IPS-20b (cell line): Measurements from ENCODE around the gene AATK.

ENCODE experiments used
- H3K27ac ChIP-seq: one replicate; pipeline ENCODE4 v1.5.1; 2013; ENCODE audit warnings: low read length
- H3K27me3 ChIP-seq: 2 replicates; pipeline ENCODE4 v1.6.1; 2013; ENCODE audit warnings: mild to moderate bottlenecking, low read length, inconsistent platforms; ENCODE audit not compliant: insufficient read depth
- H3K36me3 ChIP-seq: 2 replicates; pipeline ENCODE4 v1.6.1; 2013; ENCODE audit warnings: low read depth, mild to moderate bottlenecking, inconsistent platforms, low read length, moderate library complexity; ENCODE audit not compliant: insufficient read depth
- H3K4me1 ChIP-seq: 2 replicates; pipeline ENCODE4 v1.6.1; 2013; ENCODE audit warnings: mild to moderate bottlenecking, control low read depth, inconsistent platforms, low read length, moderate library complexity; ENCODE audit not compliant: insufficient read depth
- H3K4me3 ChIP-seq: 2 replicates; pipeline ENCODE4 v1.5.1; 2013; ENCODE audit warnings: mild to moderate bottlenecking, low read length, inconsistent platforms
- H3K9ac ChIP-seq: 2 replicates; pipeline ENCODE4 v1.6.1; 2013; ENCODE audit warnings: low read depth, mild to moderate bottlenecking, inconsistent platforms, low read length, moderate library complexity
- H3K9me3 ChIP-seq: 2 replicates; pipeline ENCODE4 v1.6.1; 2013; ENCODE audit warnings: mild to moderate bottlenecking, low read depth, low read length, inconsistent platforms; ENCODE audit not compliant: insufficient read depth

AATK gene

DNA sequence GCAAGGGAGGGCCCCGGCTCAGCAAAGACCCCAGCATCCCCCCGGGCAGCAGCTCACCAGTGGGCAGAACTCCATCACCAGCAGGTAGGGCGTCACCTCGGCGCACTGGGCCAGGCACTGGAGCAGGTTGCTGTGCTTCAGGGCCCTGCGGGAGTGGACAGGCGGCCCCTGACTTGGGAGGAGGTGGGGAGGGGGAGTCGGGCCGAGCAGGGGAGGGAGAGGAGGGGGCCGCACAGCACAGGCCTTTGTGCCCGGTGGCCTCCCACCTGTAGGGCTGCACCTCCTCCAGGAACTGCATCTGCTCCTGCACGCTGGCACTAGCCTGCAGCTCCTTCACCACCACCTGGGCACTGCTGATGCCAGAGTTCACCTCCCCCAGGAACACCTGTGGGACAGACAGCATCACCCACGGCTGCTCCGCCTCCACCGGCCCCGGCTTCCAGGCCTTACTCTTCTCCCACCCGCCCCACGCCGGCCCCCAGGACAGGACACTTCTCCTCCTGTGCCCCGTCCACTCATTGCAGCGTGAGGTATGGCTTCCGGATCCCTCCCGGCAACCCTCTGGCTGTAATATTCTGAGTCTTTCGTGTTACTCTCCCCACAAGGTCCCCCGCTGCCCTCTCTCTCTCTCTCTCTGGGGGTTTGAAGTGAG is 38.4 kb downstream of the AATK start:
- Histone ChIP-seq H3K27me3 (no peaks in the 10 kb centered on the region), H3K4me3 (no peak overlapping the region), H3K27ac (no peak overlapping the region), H3K4me1 (no peaks in the 10 kb centered on the region), H3K9me3 (no peaks in the 10 kb centered on the region), H3K36me3 (no peaks in the 10 kb centered on the region), H3K9ac (no peak overlapping the region)

DNA sequence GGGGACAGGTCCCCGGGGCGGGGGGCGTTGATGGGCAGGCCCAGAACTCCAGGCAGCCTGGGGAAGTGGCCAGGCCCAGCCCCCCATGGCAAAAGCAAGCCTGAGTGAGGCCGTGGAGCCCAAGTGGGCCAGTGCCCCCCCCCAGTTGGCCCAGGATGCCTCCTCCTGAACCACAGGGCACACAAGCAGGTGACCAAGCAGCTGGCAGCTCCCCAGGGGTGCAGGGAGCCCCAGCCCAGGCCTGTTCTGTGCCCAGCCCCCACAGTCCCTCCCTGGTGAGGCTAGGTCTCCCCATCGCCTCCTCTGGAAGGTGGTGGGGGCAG is 38.9 kb downstream of the AATK start:
- H3K36me3 ChIP-seq, result no peaks in the 10 kb centered on the region
- H3K9ac ChIP-seq, result no peak overlapping the region
- H3K4me1 ChIP-seq, result no peaks in the 10 kb centered on the region
- H3K27ac ChIP-seq, result no peak overlapping the region
- no peak overlapping the region for H3K4me3 ChIP-seq
- no peaks in the 10 kb centered on the region for H3K27me3 ChIP-seq
- no peaks in the 10 kb centered on the region for H3K9me3 ChIP-seq

DNA sequence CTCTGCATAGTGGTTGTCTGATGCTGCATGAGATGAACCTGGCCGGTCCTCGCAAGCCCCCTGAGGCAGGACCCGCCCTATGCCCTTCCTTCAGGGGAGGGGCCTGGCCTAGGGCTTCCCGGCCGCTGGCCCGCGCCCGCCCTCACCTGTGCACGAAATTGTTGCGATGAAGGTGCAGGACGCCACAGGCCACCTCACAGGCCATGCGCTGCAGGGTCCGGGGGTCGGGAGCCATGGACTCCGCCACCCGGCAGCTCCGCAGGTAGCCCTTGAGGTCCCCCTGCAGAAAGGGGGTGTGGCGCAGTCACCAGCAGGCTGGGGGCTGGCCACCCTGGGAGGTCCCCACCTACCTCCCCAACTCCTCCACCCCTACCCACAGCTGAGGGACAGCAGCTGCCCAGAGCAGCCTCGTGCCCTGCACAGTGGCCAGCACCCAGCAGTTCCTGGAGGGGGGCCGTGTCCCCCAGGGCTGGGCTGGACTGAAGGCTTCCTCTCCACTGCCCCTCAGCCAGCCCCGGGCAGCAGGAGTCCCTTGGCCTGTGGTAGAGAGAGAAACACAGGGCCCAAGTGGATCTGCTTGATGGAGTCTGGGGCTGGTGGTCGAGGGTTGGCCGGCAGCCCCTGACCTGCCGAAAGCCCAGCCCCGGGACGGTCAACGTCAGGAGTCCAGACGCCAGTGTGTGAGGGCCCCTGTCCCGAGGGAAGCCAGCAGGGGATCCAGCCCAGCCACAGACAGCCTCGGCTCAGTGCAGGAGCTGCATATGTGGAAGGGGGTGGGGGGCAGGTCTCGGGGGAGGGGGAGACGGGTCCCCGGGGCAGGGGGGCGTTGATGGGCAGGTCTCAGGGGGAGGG is 39.5 kb downstream of the AATK start:
- Histone ChIP-seq H3K4me3 (no peak overlapping the region), H3K9ac (no peak overlapping the region; the same call in 1 of the 2 replicates), H3K27ac (no peak overlapping the region), H3K27me3 (no peaks in the 10 kb centered on the region), H3K9me3 (no peaks in the 10 kb centered on the region), H3K36me3 (no peaks in the 10 kb centered on the region), H3K4me1 (no peaks in the 10 kb centered on the region)

- no peaks in the 10 kb centered on the region for H3K27me3 ChIP-seq
- no peaks in the 10 kb centered on the region for H3K4me1 ChIP-seq
- H3K9ac ChIP-seq, result no peak overlapping the region
- H3K36me3 ChIP-seq, result no peaks in the 10 kb centered on the region
- H3K27ac ChIP-seq, result no peak overlapping the region
- no peaks in the 10 kb centered on the region for H3K9me3 ChIP-seq
- H3K4me3 ChIP-seq, result no peak overlapping the region
Observed at GRCh38 chr17:81125573-81126081, 40.4 kb downstream of the AATK start.

GRCh38 chr17:81124377-81124776 is 41.6 kb downstream of the AATK start:
- Histone ChIP-seq H3K36me3 (no peaks in the 10 kb centered on the region), H3K4me1 (no peaks in the 10 kb centered on the region), H3K9ac (no peak overlapping the region), H3K27me3 (no peaks in the 10 kb centered on the region), H3K27ac (no peak overlapping the region), H3K9me3 (no peaks in the 10 kb centered on the region), H3K4me3 (no peak overlapping the region)

- Histone ChIP-seq H3K27me3 (no peaks in the 10 kb centered on the region), H3K9ac (no peak overlapping the region), H3K4me3 (no peak overlapping the region), H3K4me1 (no peaks in the 10 kb centered on the region), H3K27ac (no peak overlapping the region), H3K9me3 (no peaks in the 10 kb centered on the region), H3K36me3 (no peaks in the 10 kb centered on the region)
Observed at GRCh38 chr17:81123052-81124048, 42.7 kb downstream of the AATK start.

DNA sequence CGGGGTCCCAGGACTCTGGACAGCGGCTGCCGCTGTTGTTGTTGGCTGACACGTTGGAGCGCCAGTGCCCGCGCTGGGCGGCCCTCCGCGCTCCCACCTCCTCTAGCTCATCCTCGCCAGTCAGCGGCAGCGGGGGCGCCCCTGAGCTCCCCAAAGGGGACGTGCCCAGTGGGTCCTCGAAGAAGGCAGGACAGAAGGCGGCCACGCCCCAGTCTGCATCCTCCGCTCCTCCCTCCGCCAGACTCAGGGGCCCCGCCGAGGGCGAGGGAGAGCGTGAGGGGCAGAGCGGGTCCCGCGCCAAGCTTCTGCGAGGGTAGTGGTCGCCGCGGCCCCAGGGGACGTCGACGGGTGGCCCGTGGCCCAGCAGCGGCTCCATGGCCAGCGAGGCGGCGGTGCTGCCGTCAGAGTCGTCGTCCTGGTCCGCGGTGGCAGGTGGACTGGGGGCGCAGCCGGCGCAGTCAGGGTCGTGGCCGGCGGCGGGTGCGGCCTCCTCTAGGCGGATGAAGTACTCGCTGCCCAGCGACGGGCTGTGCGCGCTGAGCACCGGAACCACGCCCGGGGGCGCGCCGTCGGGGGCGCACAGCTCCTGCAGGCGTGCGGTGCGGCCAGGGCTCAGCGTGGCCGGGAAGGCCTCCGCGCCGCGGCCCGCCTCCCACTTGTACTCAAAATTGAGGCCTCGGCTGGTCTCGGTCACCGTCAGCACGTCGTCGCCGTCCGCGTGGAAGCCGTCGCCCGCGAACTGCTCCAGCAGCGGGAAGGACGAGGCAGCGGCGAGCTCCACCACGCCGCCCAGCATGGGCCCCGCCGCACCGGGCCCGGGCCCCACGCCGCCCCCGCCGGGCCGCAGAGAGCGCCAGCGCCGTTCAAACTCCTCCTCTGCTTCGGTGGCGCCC is 43.9 kb downstream of the AATK start:
- H3K27me3 ChIP-seq, result no peaks in the 10 kb centered on the region
- H3K36me3 ChIP-seq, result no peaks in the 10 kb centered on the region
- no peak overlapping the region for H3K27ac ChIP-seq
- H3K9me3 ChIP-seq, result no peaks in the 10 kb centered on the region
- no peaks in the 10 kb centered on the region for H3K4me1 ChIP-seq
- no peak overlapping the region for H3K4me3 ChIP-seq
- no peak overlapping the region for H3K9ac ChIP-seq

DNA sequence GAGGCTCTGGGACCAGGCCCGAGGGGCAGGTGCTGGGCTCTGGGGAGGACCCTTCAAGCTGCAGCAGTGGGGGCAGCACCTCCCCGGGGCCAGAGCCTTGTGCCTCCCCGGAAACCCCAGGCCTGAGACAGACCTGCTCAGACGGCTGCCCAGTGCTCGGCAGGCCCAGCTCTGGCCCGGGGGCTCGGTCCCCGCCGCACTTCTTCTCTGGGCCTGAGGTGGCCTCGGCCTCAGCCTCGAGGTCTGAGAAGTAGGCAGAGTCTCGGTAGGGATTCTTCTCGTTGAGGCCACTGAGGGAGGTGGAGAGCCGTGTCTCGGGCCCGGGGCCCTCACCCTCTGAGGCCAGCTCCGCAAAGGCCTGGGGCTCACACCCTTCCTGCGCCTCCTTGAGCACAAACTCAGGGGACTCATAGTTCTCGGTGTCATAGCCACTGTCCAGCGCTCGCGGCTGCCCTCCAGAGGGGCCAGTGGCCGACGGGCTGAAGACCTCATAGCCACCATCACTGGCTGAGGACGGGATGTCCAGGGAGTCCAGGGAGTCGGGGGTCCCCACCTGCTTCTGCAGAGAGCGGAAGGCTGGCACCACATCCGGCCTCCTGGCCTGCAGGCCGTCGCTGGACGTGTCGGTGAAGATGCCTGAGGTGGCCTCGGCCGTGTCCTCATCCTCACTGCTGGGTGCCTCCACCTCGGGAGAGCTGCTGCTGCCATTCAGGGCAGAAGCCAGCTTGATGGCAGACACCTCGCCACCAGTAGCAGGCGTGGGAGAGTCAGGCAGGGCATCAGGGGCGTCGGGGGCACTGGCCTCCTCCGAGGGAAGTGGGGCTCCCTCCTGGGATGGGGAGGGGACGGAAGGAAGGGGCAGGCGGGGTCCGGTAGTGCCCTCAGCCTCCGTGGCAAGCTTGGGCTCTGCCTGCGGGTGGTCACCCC is 45.1 kb downstream of the AATK start:
- H3K27me3 ChIP-seq, result no peaks in the 10 kb centered on the region
- no peak overlapping the region for H3K9ac ChIP-seq
- H3K4me1 ChIP-seq, result no peaks in the 10 kb centered on the region
- H3K27ac ChIP-seq, result no peak overlapping the region
- H3K4me3 ChIP-seq, result no peak overlapping the region
- H3K9me3 ChIP-seq, result no peaks in the 10 kb centered on the region
- no peaks in the 10 kb centered on the region for H3K36me3 ChIP-seq

DNA sequence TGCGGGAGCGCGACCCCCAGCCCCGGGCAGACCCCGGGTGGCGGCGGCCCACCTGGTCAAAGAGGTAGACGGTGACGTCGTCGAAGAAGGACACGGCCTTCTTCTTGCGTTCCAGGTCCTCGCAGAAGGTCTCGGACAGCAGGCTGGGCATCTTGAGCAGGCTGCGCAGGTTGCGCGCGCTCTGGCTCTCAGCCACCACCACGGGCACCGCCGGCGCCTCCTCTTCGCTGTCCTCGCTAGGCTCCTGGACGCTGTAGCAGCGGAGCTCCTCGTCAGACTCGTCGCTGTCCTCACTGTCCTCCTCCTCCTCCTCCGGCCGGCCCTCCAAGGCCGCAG is 45.9 kb downstream of the AATK start:
- Histone ChIP-seq H3K27me3 (no peaks in the 10 kb centered on the region), H3K9ac (no peak overlapping the region), H3K4me3 (no peak overlapping the region), H3K9me3 (no peaks in the 10 kb centered on the region), H3K36me3 (no peaks in the 10 kb centered on the region), H3K27ac (no peak overlapping the region), H3K4me1 (no peaks in the 10 kb centered on the region)
